Stromal cell of bone marrow (primary cell): Measurements from ENCODE around the gene POLRMT.
"Not testable (repeated sequence)": the region's sequence is repeated elsewhere in the genome, so short reads cannot be mapped to it uniquely, and the experiment has no call there.

Experiments
- DNase-seq: peaks from one replicate; pipeline ENCODE4 v3.0.0-alpha.2; 2012; ENCODE audit warnings: low read depth

The POLRMT gene

GRCh38 chr19:611481-611868 is 21.9 kb downstream of the POLRMT start:
- peak; percentile 74 for DNase-seq

- DNase-seq, result peak; percentile 29
These were observed 22.4 kb downstream of the POLRMT start for GRCh38 chr19:610801-611480.

GRCh38 chr19:610071-610800 is 23.1 kb downstream of the POLRMT start:
- DNase-seq, result no peak

- no peak for DNase-seq
These were observed 24.4 kb downstream of the POLRMT start for GRCh38 chr19:609004-609346.

GRCh38 chr19:608155-609003 is 25.0 kb downstream of the POLRMT start:
- no peak for DNase-seq

GRCh38 chr19:607301-608154 is 25.8 kb downstream of the POLRMT start:
- DNase-seq, result no peak

GRCh38 chr19:605061-605971 is 28.0 kb downstream of the POLRMT start:
- not testable (repeated sequence) for DNase-seq

GRCh38 chr19:604355-604754 is 29.0 kb downstream of the POLRMT start:
- DNase-seq, result no peak

GRCh38 chr19:603779-604178 is 29.6 kb downstream of the POLRMT start:
- not testable (repeated sequence) for DNase-seq

- not testable (repeated sequence) for DNase-seq
These were observed 30.1 kb downstream of the POLRMT start for GRCh38 chr19:603302-603639.

GRCh38 chr19:602391-603301 is 30.7 kb downstream of the POLRMT start:
- no peak for DNase-seq

GRCh38 chr19:601790-602189 is 31.5 kb downstream of the POLRMT start:
- DNase-seq, result no peak

GRCh38 chr19:601310-601709 is 32.0 kb downstream of the POLRMT start:
- DNase-seq, result no peak

GRCh38 chr19:597406-598315 is 35.7 kb downstream of the POLRMT start:
- DNase-seq, result no peak

- no peak for DNase-seq
These were observed 37.1 kb downstream of the POLRMT start for GRCh38 chr19:596263-596655.

- no peak for DNase-seq
These were observed 37.7 kb downstream of the POLRMT start for GRCh38 chr19:595326-596262.

GRCh38 chr19:594265-594870 is 39.0 kb downstream of the POLRMT start:
- DNase-seq, result no peak
